Measurements from ENCODE around the gene RIPPLY1. TPM values are rescaled to one million over a fixed set of nuclear protein-coding genes. Genes with fewer than 3 reads are reported as not detected.

The RIPPLY1 gene
- total and polyA plus RNA-seq, 2 experiments from 2014 or later = 0.21 TPM; not detected in 1

DNA sequence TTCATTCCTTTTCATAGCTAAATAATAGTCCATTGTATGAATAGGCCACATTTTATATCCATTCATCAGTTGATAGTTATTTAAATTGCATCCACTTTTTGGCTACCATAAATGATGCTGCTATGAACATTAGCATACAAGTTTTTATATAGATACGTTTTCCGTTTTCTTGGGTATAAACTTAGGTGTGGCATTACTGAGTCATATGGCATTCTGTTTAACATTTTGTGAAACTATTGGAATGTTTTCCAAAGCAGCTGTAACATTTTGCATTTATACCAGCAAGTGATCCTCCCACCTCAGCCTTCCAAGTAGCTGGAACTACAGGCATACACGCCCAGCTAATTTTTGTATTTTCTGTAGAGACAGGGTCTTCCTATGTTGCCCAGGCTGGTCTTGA lies 43.3 kb upstream of the RIPPLY1 start:
- TF ChIP-seq, protein P1, sequence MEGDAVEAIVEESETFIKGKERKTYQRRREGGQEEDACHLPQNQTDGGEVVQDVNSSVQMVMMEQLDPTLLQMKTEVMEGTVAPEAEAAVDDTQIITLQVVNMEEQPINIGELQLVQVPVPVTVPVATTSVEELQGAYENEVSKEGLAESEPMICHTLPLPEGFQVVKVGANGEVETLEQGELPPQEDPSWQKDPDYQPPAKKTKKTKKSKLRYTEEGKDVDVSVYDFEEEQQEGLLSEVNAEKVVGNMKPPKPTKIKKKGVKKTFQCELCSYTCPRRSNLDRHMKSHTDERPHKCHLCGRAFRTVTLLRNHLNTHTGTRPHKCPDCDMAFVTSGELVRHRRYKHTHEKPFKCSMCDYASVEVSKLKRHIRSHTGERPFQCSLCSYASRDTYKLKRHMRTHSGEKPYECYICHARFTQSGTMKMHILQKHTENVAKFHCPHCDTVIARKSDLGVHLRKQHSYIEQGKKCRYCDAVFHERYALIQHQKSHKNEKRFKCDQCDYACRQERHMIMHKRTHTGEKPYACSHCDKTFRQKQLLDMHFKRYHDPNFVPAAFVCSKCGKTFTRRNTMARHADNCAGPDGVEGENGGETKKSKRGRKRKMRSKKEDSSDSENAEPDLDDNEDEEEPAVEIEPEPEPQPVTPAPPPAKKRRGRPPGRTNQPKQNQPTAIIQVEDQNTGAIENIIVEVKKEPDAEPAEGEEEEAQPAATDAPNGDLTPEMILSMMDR (IDR thresholded peaks at IDR 0.05; ENCODE audit: poor library complexity) = no peak
- no peak for TF ChIP-seq EZH2 (IDR thresholded peaks at IDR 0.05; ENCODE audit: borderline replicate concordance)
- TF ChIP-seq EZH2phosphoT487 (IDR thresholded peaks at IDR 0.05; ENCODE audit: low read depth, severe bottlenecking, unreplicated experiment) = no peak
- DNase-seq (ENCODE audit: low spot score) = no peak
- no peaks in the 10 kb centered on the region for H3K9me3 ChIP-seq (ENCODE audit: low read depth)

DNA sequence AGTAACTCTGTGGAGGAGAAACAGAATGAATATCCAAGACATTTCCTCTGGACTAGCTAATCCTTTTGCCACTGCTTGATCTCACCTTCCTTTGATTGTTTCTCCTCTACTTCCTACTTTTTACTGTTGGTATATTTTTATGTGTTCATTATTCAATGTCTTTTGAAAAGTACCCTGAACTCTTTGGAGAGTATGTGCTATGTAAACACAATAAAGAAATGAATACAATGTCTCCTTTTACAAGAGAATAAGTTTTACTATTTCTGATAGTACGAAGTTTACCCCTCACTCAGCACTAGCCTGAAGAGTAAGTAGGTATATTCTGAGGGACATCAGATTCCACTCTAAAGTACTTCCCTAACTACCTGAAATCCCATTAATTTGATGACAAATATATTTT lies 36.9 kb upstream of the RIPPLY1 start:
- no peaks in the 10 kb centered on the region for H3K36me3 ChIP-seq (replicated peaks; ENCODE audit: insufficient read depth, low read depth)
- no peak for DNase-seq (ENCODE audit: low spot score)
- 83% methylated on average over 1 of the region's 1 CpG for WGBS (ENCODE audit: low lambda C conversion rate, missing lambda C conversion rate)

More for the DNA sequence above, 43.3 kb upstream of the RIPPLY1 start:
- 84% methylated on average over 3 of the region's 3 CpGs for WGBS (ENCODE audit: low lambda C conversion rate, missing lambda C conversion rate)
- H3K27me3 ChIP-seq = no peaks in the 10 kb centered on the region
- H3K4me3 ChIP-seq = no peak overlapping the region
- no peaks in the 10 kb centered on the region for H3K4me1 ChIP-seq (ENCODE audit: insufficient read depth)
- H3K27ac ChIP-seq = no peak overlapping the region
- H4K20me1 ChIP-seq (ENCODE audit: insufficient read depth, poor library complexity, severe bottlenecking) = no peaks in the 10 kb centered on the region
- no peaks in the 10 kb centered on the region for H3K36me3 ChIP-seq (replicated peaks; ENCODE audit: insufficient read depth, low read depth)
- no peak overlapping the region for H3K4me2 ChIP-seq
- no peak overlapping the region for H2AFZ ChIP-seq
- H3K9me2 ChIP-seq (replicated peaks; ENCODE audit: insufficient read depth) = no peaks in the 10 kb centered on the region
- H3K79me2 ChIP-seq = no peaks in the 10 kb centered on the region

DNA sequence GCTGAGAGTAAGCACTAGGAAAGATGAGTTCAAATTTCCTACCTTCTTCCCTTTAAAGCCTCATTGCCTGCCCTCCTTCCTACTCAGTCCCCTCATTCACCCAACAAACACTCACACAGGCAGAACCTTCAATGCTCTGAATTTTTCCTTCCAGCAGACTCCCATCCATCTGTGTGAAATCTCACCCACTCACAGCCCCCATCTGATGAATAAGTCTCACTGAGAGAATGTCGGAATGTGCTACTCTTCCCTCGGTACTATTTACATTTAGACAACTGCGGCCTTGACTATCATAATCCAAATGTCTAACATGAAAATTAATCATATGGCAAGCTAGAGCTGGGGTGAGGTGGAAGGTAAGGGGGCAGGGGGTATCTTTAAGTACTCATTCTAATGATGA lies 36.4 kb upstream of the RIPPLY1 start:
- Histone ChIP-seq H2AFZ (no peak overlapping the region), H3K4me1 (ENCODE audit: insufficient read depth) (no peaks in the 10 kb centered on the region), H3K4me3 (no peak overlapping the region), H3K4me2 (no peak overlapping the region), H3K36me3 (replicated peaks; ENCODE audit: insufficient read depth, low read depth) (no peaks in the 10 kb centered on the region), H3K9me3 (ENCODE audit: low read depth) (no peaks in the 10 kb centered on the region), H3K9me2 (replicated peaks; ENCODE audit: insufficient read depth) (no peaks in the 10 kb centered on the region), H3K79me2 (no peaks in the 10 kb centered on the region), H3K27ac (no peak overlapping the region), H4K20me1 (ENCODE audit: insufficient read depth, poor library complexity, severe bottlenecking) (no peaks in the 10 kb centered on the region), H3K27me3 (no peaks in the 10 kb centered on the region)
- TF ChIP-seq EZH2 (IDR thresholded peaks at IDR 0.05; ENCODE audit: borderline replicate concordance) = no peak
- TF ChIP-seq, protein P1 (IDR thresholded peaks at IDR 0.05; ENCODE audit: poor library complexity) = no peak
- no peak for TF ChIP-seq EZH2phosphoT487 (IDR thresholded peaks at IDR 0.05; ENCODE audit: low read depth, severe bottlenecking, unreplicated experiment)
- DNase-seq (ENCODE audit: low spot score) = no peak
- WGBS (ENCODE audit: low lambda C conversion rate, missing lambda C conversion rate) = 77% methylated on average over 3 of the region's 3 CpGs

More for the DNA sequence above, 36.9 kb upstream of the RIPPLY1 start:
- no peaks in the 10 kb centered on the region for H4K20me1 ChIP-seq (ENCODE audit: insufficient read depth, poor library complexity, severe bottlenecking)
- H3K4me1 ChIP-seq (ENCODE audit: insufficient read depth) = no peaks in the 10 kb centered on the region
- no peaks in the 10 kb centered on the region for H3K9me3 ChIP-seq (ENCODE audit: low read depth)
- no peaks in the 10 kb centered on the region for H3K79me2 ChIP-seq
- H2AFZ ChIP-seq = no peak overlapping the region
- H3K9me2 ChIP-seq (replicated peaks; ENCODE audit: insufficient read depth) = no peaks in the 10 kb centered on the region
- no peak overlapping the region for H3K27ac ChIP-seq
- H3K4me2 ChIP-seq = no peak overlapping the region
- TF ChIP-seq EZH2phosphoT487 (IDR thresholded peaks at IDR 0.05; ENCODE audit: low read depth, severe bottlenecking, unreplicated experiment) (no peak), EZH2 (IDR thresholded peaks at IDR 0.05; ENCODE audit: borderline replicate concordance) (no peak)
- TF ChIP-seq, protein P1 (IDR thresholded peaks at IDR 0.05; ENCODE audit: poor library complexity) = no peak
- no peaks in the 10 kb centered on the region for H3K27me3 ChIP-seq
- H3K4me3 ChIP-seq = no peak overlapping the region

DNA sequence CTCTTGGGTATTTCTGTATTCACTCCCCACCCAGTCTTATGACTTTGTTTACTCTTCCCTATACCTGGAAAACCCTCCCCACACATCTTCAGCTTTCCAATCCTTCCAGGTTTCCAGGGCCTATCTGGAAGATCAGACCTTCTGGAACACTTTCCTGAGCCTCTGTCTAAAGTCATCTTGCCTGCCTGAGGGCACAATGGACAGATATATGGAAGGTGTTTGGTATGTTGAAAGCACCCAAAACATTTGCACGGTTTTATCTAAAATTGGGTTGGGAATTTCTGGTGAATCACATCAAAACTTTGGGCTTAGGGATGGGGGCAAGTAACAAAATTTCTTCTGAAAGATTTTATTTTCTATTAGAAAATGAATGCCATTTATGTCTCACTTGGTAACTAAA lies 33.1 kb upstream of the RIPPLY1 start:
- no peak overlapping the region for H3K4me2 ChIP-seq
- H3K9me3 ChIP-seq (ENCODE audit: low read depth) = no peaks in the 10 kb centered on the region
- no peaks in the 10 kb centered on the region for H3K36me3 ChIP-seq (replicated peaks; ENCODE audit: insufficient read depth, low read depth)
- no peaks in the 10 kb centered on the region for H3K9me2 ChIP-seq (replicated peaks; ENCODE audit: insufficient read depth)
- peaks cover 5% of the 10 kb centered on the region for H3K4me1 ChIP-seq (ENCODE audit: insufficient read depth)
- H3K27ac ChIP-seq = no peak overlapping the region
- no peaks in the 10 kb centered on the region for H3K27me3 ChIP-seq
- TF ChIP-seq EZH2 (IDR thresholded peaks at IDR 0.05; ENCODE audit: borderline replicate concordance) (no peak), EZH2phosphoT487 (IDR thresholded peaks at IDR 0.05; ENCODE audit: low read depth, severe bottlenecking, unreplicated experiment) (no peak)
- TF ChIP-seq, protein P1 (IDR thresholded peaks at IDR 0.05; ENCODE audit: poor library complexity) = no peak
- H3K79me2 ChIP-seq = no peaks in the 10 kb centered on the region
- H3K4me3 ChIP-seq = no peak overlapping the region
- H4K20me1 ChIP-seq (ENCODE audit: insufficient read depth, poor library complexity, severe bottlenecking) = no peaks in the 10 kb centered on the region
- no peak overlapping the region for H2AFZ ChIP-seq
- DNase-seq (ENCODE audit: low spot score) = no peak
- WGBS (ENCODE audit: low lambda C conversion rate, missing lambda C conversion rate) = 44% methylated on average over 1 of the region's 1 CpG

All from hepatocyte (in vitro differentiated cells).